OCI-LY3 (cell line): Measurements from ENCODE around the gene CACNA1G.

Experiments used
- CTCF ChIP-seq: fragments of 200-600, 300-600 bp; sonication (generic); IDR thresholded peaks from 2 replicates; pipeline ENCODE4 v1.5.1; 2014; ENCODE audit warnings: antibody characterized with exemption, low read length, low read depth
- EZH2phosphoT487 ChIP-seq: fragments of 200-600 bp; shearing (Covaris generic); IDR thresholded peaks from 2 replicates; pipeline ENCODE4 v1.6.1; 2018; ENCODE audit warnings: antibody characterized with exemption, mixed run types, low read depth

DNA sequence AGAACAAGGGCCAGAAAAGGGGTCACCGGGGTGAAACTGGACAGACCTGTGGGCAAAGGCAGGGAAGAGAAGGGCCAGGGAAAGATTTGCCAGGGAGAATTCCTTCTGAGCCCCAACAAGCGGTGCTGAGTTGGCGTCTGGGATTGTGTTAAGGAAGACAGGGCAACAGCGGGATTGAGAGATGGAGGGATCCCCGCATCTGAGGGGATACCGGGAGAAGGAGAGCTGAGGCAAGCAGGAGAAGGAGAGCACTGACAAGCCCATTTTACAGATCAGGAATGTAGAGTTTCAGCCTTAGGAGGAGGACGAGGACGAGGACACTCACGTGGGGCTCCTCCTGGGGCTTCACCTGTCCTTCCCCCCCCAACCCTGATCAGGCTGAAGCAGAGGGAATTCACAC, 73.2 kb downstream of the CACNA1G start:
- TF ChIP-seq CTCF (no peak), EZH2phosphoT487 (no peak)
